ENCODE results near the gene PFKFB2. TPM values are rescaled to one million over a fixed set of nuclear protein-coding genes. Genes with fewer than 3 reads are reported as not detected.

The PFKFB2 gene
- total RNA-seq, 1 experiment from 2014 or later: 35.6 TPM

GRCh38 chr1:207091200-207091908, 38.3 kb downstream of the PFKFB2 start:
- DNase-seq (ENCODE audit: low read depth, low spot score) (no peak), ATAC-seq (no peak)
- no peaks in the 10 kb centered on the region for H3K4me1 ChIP-seq (ENCODE audit: control insufficient read depth, insufficient read depth, low read length)
- H3K27ac ChIP-seq (ENCODE audit: low read length): no peak overlapping the region
- in situ Hi-C loops (cut with HindIII; ENCODE audit: low pct_unique_long_range_greater_than_20kb, low sequenced_read_pairs): no loop called here
- ChIA-PET POLR2A (no interaction called here), CTCF (no interaction called here)
- BruUV-seq (replicated peaks): no TSS peak
- no peak overlapping the region for H3K4me3 ChIP-seq (ENCODE audit: low read depth in 2 of 2, low read length in 2 of 2)
- intact Hi-C loops (cut with micrococcal nuclease; ENCODE audit: unreplicated experiment): no loop called here
- 0 out of 2 replicates have a peak, but pooled peaks have one; percentile 7 for TF ChIP-seq CTCF (IDR thresholded peaks at IDR 0.05)
- TF ChIP-seq SIN3A (IDR thresholded peaks at IDR 0.05; ENCODE audit: borderline replicate concordance, insufficient read depth, low read depth, low read length): no peak
- H3K27me3 ChIP-seq (ENCODE audit: control insufficient read depth, insufficient read depth, low read length): no peaks in the 10 kb centered on the region
- no peaks in the 10 kb centered on the region for H3K36me3 ChIP-seq (ENCODE audit: control insufficient read depth, insufficient read depth, low read length)
- no peaks in the 10 kb centered on the region for H3K9me3 ChIP-seq (ENCODE audit: control insufficient read depth, insufficient read depth, low read depth, low read length)

- no peaks in the 10 kb centered on the region for H3K4me1 ChIP-seq (ENCODE audit: control insufficient read depth, insufficient read depth, low read length)
- H3K9me3 ChIP-seq (ENCODE audit: control insufficient read depth, insufficient read depth, low read depth, low read length): peaks cover 8% of the 10 kb centered on the region; the same call in 1 of the 2 replicates
- no peak for ATAC-seq
- in situ Hi-C loops (cut with HindIII; ENCODE audit: low pct_unique_long_range_greater_than_20kb, low sequenced_read_pairs): no loop called here
- DNase-seq (ENCODE audit: low read depth, low spot score): no peak
- ChIA-PET POLR2A (no interaction called here), CTCF (no interaction called here)
- no peaks in the 10 kb centered on the region for H3K27me3 ChIP-seq (ENCODE audit: control insufficient read depth, insufficient read depth, low read length)
- intact Hi-C loops (cut with micrococcal nuclease; ENCODE audit: unreplicated experiment): no loop called here
- no TSS peak for BruUV-seq (replicated peaks)
- no peak overlapping the region for H3K4me3 ChIP-seq (ENCODE audit: low read depth in 2 of 2, low read length in 2 of 2)
- TF ChIP-seq REST (IDR thresholded peaks at IDR 0.05; ENCODE audit: insufficient read depth in 1 of 2, low read depth in 2 of 2, low read length in 1 of 2): no peak
- no peak for TF ChIP-seq TCF7L2 (IDR thresholded peaks at IDR 0.05; ENCODE audit: low read depth, low read length)
- no peak for TF ChIP-seq SIN3A (IDR thresholded peaks at IDR 0.05; ENCODE audit: borderline replicate concordance, insufficient read depth, low read depth, low read length)
- TF ChIP-seq CTCF (IDR thresholded peaks at IDR 0.05): no peak
- TF ChIP-seq POLR2AphosphoS5 (IDR thresholded peaks at IDR 0.05; ENCODE audit: low read depth, low read length): no peak
- no peak overlapping the region for H3K27ac ChIP-seq (ENCODE audit: low read length)
- no peaks in the 10 kb centered on the region for H3K36me3 ChIP-seq (ENCODE audit: control insufficient read depth, insufficient read depth, low read length)
Measured at GRCh38 chr1:207093944-207094343, 40.9 kb downstream of the PFKFB2 start.
